Uterus (tissue), 4 donors: ENCODE results near the gene MYO1G. TPM values are rescaled to one million over a fixed set of nuclear protein-coding genes. Genes with fewer than 3 reads are reported as not detected.

Source experiments
- DNase-seq, 2 donors: peaks; one replicate each; pipeline ENCODE4 v3.0.0-alpha.2; 2019 to 2020
- H3K27ac ChIP-seq, 2 donors: fragments of 200-600 bp; sonication (generic); 1 replicate in 1 of 2; 2 replicates in 1 of 2; pipeline ENCODE4 v1.5.1; 2016 to 2018
- H3K27me3 ChIP-seq, 2 donors: fragments of 200-600 bp; sonication (generic); one replicate each; pipeline ENCODE4 v1.5.1; 2018 to 2019; ENCODE audit warnings: control low read depth in 1 of 2
- H3K36me3 ChIP-seq, 2 donors: fragments of 200-600 bp; sonication (generic); one replicate each; pipeline ENCODE4 v1.5.1; 2019; ENCODE audit warnings: control low read depth in 1 of 2
- H3K4me1 ChIP-seq, 2 donors: fragments of 200-600 bp; sonication (generic); one replicate each; pipeline ENCODE4 v1.5.1; 2018 to 2019; ENCODE audit warnings: control low read depth in 1 of 2
- H3K4me3 ChIP-seq, 2 donors: fragments of 200-600 bp; sonication (generic); 1 replicate in 1 of 2; 2 replicates in 1 of 2; pipeline ENCODE4 v1.5.1; 2018 to 2019; ENCODE audit warnings: mild to moderate bottlenecking in 1 of 2
- H3K9me3 ChIP-seq, 2 donors: fragments of 200-600 bp; sonication (generic); one replicate each; pipeline ENCODE4 v1.5.1; 2019; ENCODE audit warnings: control low read depth in 1 of 2
- POLR2A ChIP-seq, 2 donors: fragments of 450-650 bp; IDR thresholded peaks; one replicate each; pipeline ENCODE4 v1.6.1; 2016; ENCODE audit warnings: antibody characterized with exemption in 2 of 2, mild to moderate bottlenecking in 1 of 2, moderate library complexity in 1 of 2
- intact Hi-C: fragments of 100-400 bp; cut with DNase I; formaldehyde crosslinking; loops from one replicate; pipeline ENCODE4 v1.15.1; 2023; ENCODE audit warnings: low total_unique reads
- total RNA-seq, 4 donors: library from RNA; depleted of rRNA in 3 of 4; stranded (reverse); fragments of >200 nt in 3 of 4; gene quantifications; one replicate each; pipeline versions ENCODE4 v1.1.0 to v1.2.4, GENCODE V29; 2014 to 2023
- TF ChIP-seq, protein P1 (sequence below), 4 experiments: fragments of 200-600 bp in 2 of 4; fragments of 450-650 bp in 2 of 4; sonication (generic) in 2 of 4; IDR thresholded peaks; one replicate each; pipeline ENCODE4 v1.5.1; 2016 to 2019; ENCODE audit warnings: antibody characterized with exemption in 4 of 4, mild to moderate bottlenecking in 2 of 4, moderate library complexity in 1 of 4
- donor health status: DM: yes; HTN: yes; CAD: no.

The MYO1G gene
- total RNA-seq, 4 donors from 2014 or later: 0.59 to 3.1 (median 1.2) TPM

DNA sequence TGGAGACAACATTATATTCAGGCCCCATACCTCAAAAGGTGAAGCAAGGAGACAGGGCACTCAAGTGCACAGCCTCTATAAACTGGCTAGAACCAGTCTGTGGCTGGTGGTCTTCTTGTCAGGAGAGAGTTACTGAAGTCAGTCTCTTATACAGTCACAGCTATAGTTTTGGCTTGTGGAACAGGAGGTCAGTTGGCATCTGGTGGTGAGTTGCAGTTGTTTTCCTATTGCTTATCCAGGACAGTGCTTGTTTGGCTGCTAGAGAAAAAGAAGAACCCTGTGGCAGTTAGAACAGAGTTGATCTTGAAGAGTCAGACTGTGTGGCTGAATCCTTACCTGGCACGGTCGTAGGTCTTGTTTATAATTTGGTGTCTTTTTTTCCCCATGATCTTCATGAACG is 38.4 kb upstream of the MYO1G start:
- Histone ChIP-seq H3K9me3 (no peaks in the 10 kb centered on the region), H3K4me1 (peaks cover 0 to 6% of the 10 kb centered on the region in 2 donors), H3K27ac (no peak overlapping the region), H3K27me3 (no peaks in the 10 kb centered on the region), H3K36me3 (no peaks in the 10 kb centered on the region), H3K4me3 (no peak overlapping the region)
- intact Hi-C loops: no loop called here
- no peak for TF ChIP-seq POLR2A (IDR thresholded peaks at IDR 0.05)
- TF ChIP-seq, protein P1, sequence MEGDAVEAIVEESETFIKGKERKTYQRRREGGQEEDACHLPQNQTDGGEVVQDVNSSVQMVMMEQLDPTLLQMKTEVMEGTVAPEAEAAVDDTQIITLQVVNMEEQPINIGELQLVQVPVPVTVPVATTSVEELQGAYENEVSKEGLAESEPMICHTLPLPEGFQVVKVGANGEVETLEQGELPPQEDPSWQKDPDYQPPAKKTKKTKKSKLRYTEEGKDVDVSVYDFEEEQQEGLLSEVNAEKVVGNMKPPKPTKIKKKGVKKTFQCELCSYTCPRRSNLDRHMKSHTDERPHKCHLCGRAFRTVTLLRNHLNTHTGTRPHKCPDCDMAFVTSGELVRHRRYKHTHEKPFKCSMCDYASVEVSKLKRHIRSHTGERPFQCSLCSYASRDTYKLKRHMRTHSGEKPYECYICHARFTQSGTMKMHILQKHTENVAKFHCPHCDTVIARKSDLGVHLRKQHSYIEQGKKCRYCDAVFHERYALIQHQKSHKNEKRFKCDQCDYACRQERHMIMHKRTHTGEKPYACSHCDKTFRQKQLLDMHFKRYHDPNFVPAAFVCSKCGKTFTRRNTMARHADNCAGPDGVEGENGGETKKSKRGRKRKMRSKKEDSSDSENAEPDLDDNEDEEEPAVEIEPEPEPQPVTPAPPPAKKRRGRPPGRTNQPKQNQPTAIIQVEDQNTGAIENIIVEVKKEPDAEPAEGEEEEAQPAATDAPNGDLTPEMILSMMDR (IDR thresholded peaks at IDR 0.05): no peak
- DNase-seq: no peak

DNA sequence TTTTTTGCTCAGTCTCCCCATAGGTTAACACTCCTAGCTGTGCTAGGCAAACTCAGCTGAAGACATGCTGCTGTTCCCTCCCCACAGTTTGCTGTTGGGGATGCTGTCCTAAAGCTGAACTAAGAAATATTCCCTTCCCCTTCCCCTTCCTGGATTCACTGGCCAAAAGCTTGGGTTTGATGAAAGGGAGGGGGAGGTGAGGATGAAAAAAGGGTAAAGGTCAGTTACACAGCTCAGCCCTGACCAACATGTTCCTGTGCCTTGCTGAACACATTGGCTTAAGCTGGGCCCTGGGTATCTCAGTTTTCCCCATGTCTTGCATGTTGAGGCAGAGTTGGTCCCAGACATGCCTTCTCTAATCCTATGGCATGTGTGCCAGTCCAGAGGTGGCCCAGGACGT is 36.5 kb upstream of the MYO1G start:
- TF ChIP-seq POLR2A (IDR thresholded peaks at IDR 0.05): no peak
- TF ChIP-seq, protein P1 (IDR thresholded peaks at IDR 0.05): no peak
- no peak overlapping the region for H3K27ac ChIP-seq

DNA sequence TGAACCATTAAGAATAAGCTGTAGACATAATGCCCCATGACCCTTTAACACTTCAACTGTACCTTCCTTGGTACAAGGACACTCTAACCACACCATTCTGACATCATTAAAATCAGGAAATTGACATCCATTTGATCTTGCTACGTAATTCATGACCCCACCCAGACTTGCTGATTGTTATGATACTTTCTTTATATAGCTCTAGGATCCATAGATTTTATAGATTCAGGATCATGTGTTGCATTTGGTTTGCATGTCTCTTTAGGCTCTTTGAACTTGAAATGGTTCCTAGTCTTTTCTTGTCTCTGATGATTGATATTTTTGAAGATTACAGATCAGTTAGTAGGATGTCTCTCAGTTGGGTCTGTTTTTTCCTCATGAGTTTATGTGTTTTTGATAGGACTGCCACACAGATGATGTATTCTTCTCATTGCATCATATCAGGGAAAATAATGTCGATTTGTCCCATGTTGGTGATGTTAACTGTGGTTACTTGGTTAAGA is 34.7 kb upstream of the MYO1G start:
- Histone ChIP-seq H3K4me3 (no peak overlapping the region), H3K27me3 (no peaks in the 10 kb centered on the region), H3K4me1 (no peaks in the 10 kb centered on the region), H3K9me3 (no peaks in the 10 kb centered on the region), H3K27ac (no peak overlapping the region), H3K36me3 (no peaks in the 10 kb centered on the region)
- no peak for DNase-seq
- no peak for TF ChIP-seq POLR2A (IDR thresholded peaks at IDR 0.05)
- TF ChIP-seq, protein P1 (IDR thresholded peaks at IDR 0.05): no peak
- intact Hi-C loops: no loop called here

More for the DNA sequence above, 36.5 kb upstream of the MYO1G start:
- intact Hi-C loops: no loop called here
- Histone ChIP-seq H3K27me3 (no peaks in the 10 kb centered on the region), H3K4me3 (no peak overlapping the region), H3K9me3 (no peaks in the 10 kb centered on the region), H3K4me1 (peaks cover 0 to 6% of the 10 kb centered on the region in 2 donors), H3K36me3 (no peaks in the 10 kb centered on the region)
- DNase-seq: no peak

GRCh38 chr7:45007571-45008328 is 28.9 kb upstream of the MYO1G start:
- intact Hi-C loops: no loop called here
- Histone ChIP-seq H3K27me3 (no peaks in the 10 kb centered on the region), H3K36me3 (no peaks in the 10 kb centered on the region), H3K27ac (no peak overlapping the region), H3K4me3 (no peak overlapping the region), H3K9me3 (no peaks in the 10 kb centered on the region), H3K4me1 (no peaks in the 10 kb centered on the region)
- no peak for DNase-seq
- TF ChIP-seq, protein P1 (IDR thresholded peaks at IDR 0.05): no peak
- no peak for TF ChIP-seq POLR2A (IDR thresholded peaks at IDR 0.05)

DNA sequence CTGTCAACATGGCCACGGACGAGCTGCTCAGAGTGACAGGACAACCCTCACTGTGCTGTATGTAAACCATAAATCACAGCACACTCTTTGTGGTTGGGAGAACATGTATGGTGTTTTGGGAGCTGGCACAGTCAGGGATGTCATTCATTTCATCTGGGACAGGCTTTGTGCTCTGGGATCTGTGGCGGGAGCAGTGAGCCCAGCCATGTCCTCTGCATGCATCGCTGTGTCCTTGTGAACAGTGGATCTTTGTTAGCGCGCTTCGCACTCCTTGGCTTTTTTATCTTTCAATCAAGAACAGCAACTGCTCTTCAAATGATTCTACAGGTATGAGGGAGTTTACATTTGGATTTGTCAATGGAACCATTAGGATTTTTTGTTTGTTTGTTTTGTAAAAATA is 28.3 kb upstream of the MYO1G start:
- intact Hi-C loops: no loop called here
- Histone ChIP-seq H3K9me3 (no peaks in the 10 kb centered on the region), H3K27ac (no peak overlapping the region), H3K27me3 (no peaks in the 10 kb centered on the region), H3K4me3 (no peak overlapping the region), H3K36me3 (no peaks in the 10 kb centered on the region), H3K4me1 (peaks cover 0 to under 1% of the 10 kb centered on the region in 2 donors)
- TF ChIP-seq, protein P1 (IDR thresholded peaks at IDR 0.05): no peak
- no peak for TF ChIP-seq POLR2A (IDR thresholded peaks at IDR 0.05)
- no peak for DNase-seq
